HepG2 (cell line): ENCODE results near the gene CFAP43. TPM values are rescaled to one million over a fixed set of nuclear protein-coding genes. Genes with fewer than 3 reads are reported as not detected.

ENCODE experiments used
- AFF4 ChIP-seq: sonication (generic); formaldehyde crosslinking; IDR thresholded peaks from 2 replicates; pipeline ENCODE4 v1.4.0; 2020; ENCODE audit warnings: missing genetic modification reagents
- ATF7 ChIP-seq, 2 experiments: fragments of 450-650 bp in 1 of 2; sonication (generic) in 1 of 2; formaldehyde crosslinking in 1 of 2; IDR thresholded peaks; 2 replicates each; pipeline versions ENCODE4 v1.4.0 to v1.6.1; 2016 to 2020; ENCODE audit warnings: antibody characterized with exemption in 1 of 2, mild to moderate bottlenecking in 1 of 2, missing genetic modification reagents in 1 of 2
- FOXC1 ChIP-seq: sonication (generic); formaldehyde crosslinking; IDR thresholded peaks from 2 replicates; pipeline ENCODE4 v1.8.0; 2022; ENCODE audit warnings: mild to moderate bottlenecking, missing genetic modification reagents, borderline replicate concordance
- MEIS2 ChIP-seq: sonication (generic); formaldehyde crosslinking; IDR thresholded peaks from 2 replicates; pipeline ENCODE4 v1.9.0; 2021; ENCODE audit warnings: mild to moderate bottlenecking, missing genetic modification reagents
- NBN ChIP-seq: fragments of 450-650 bp; conservative IDR thresholded peaks from 2 replicates; pipeline ENCODE4 v1.6.1; 2017
- SCMH1 ChIP-seq: sonication (generic); formaldehyde crosslinking; IDR thresholded peaks from 2 replicates; pipeline ENCODE4 v1.9.0; 2021; ENCODE audit warnings: missing genetic modification reagents, mild to moderate bottlenecking, borderline replicate concordance
- SP4 ChIP-seq: sonication (generic); formaldehyde crosslinking; IDR thresholded peaks from 2 replicates; pipeline ENCODE4 v1.8.1; 2023; ENCODE audit warnings: mild to moderate bottlenecking, missing genetic modification reagents
- U2AF1 ChIP-seq: fragments of 200-400 bp; formaldehyde crosslinking; optimal IDR thresholded peaks from 2 replicates; pipeline ENCODE3; 2017; ENCODE audit warnings: mild to moderate bottlenecking, low read depth, low read length
- ZBTB1 ChIP-seq: sonication (generic); formaldehyde crosslinking; IDR thresholded peaks from 2 replicates; pipeline ENCODE4 v1.4.0; 2020; ENCODE audit warnings: missing genetic modification reagents, borderline replicate concordance
- ZBTB14 ChIP-seq: sonication (generic); formaldehyde crosslinking; IDR thresholded peaks from 2 replicates; pipeline ENCODE4 v1.4.0; 2020; ENCODE audit warnings: missing genetic modification reagents
- ZBTB49 ChIP-seq: sonication (generic); formaldehyde crosslinking; IDR thresholded peaks from 2 replicates; pipeline ENCODE4 v1.4.0; 2020; ENCODE audit warnings: missing genetic modification reagents, borderline replicate concordance
- ZNF367 ChIP-seq: sonication (generic); formaldehyde crosslinking; IDR thresholded peaks from 2 replicates; pipeline ENCODE4 v1.4.0; 2020; ENCODE audit warnings: missing genetic modification reagents, borderline replicate concordance
- ZNF598 ChIP-seq: sonication (generic); formaldehyde crosslinking; IDR thresholded peaks from 2 replicates; pipeline ENCODE4 v1.5.1; 2020; ENCODE audit warnings: mild to moderate bottlenecking, missing genetic modification reagents, borderline replicate concordance
- ZNF615 ChIP-seq: sonication (generic); formaldehyde crosslinking; IDR thresholded peaks from 2 replicates; pipeline ENCODE4 v1.5.0; 2020; ENCODE audit warnings: mild to moderate bottlenecking, missing genetic modification reagents, borderline replicate concordance
- ZNF687 ChIP-seq: sonication (generic); formaldehyde crosslinking; IDR thresholded peaks from 2 replicates; pipeline ENCODE4 v1.5.1; 2020; ENCODE audit warnings: mild to moderate bottlenecking, missing genetic modification reagents, moderate library complexity
- ZNF75D ChIP-seq: sonication (generic); formaldehyde crosslinking; IDR thresholded peaks from 2 replicates; pipeline ENCODE4 v1.8.1; 2023; ENCODE audit warnings: missing genetic modification reagents, mild to moderate bottlenecking, borderline replicate concordance
- ZNF816 ChIP-seq: sonication (generic); formaldehyde crosslinking; IDR thresholded peaks from 2 replicates; pipeline ENCODE4 v1.8.0; 2022; ENCODE audit warnings: missing genetic modification reagents, mild to moderate bottlenecking, borderline replicate concordance
- ZSCAN25 ChIP-seq: sonication (generic); formaldehyde crosslinking; IDR thresholded peaks from 2 replicates; pipeline ENCODE4 v1.8.0; 2022; ENCODE audit warnings: mild to moderate bottlenecking, missing genetic modification reagents
- polyA plus RNA-seq, 8 experiments: library from polyadenylated mRNA; depleted of rRNA in 3 of 8; stranded (reverse) in 7 of 8; unstranded in 1 of 8; fragments of >200 nt; fragmentation: Illumina TruSeq in 4 of 8; extraction: Trizol in 4 of 8; gene quantifications; 2 replicates each; pipeline versions ENCODE4 v1.2.1 to v1.2.3, GENCODE V29; 2011 to 2016; ENCODE audit warnings: low read depth in 4 of 8, missing spikeins in 1 of 8, mixed read lengths in 1 of 8; ENCODE audit not compliant: insufficient read depth in 1 of 8
- total RNA-seq, 5 experiments: library from RNA; depleted of rRNA; stranded (reverse); fragments of >200 nt; fragmentation: Illumina TruSeq; extraction: Trizol; gene quantifications; 2 replicates each; pipeline ENCODE4 v1.2.3, GENCODE V29; 2016; ENCODE audit warnings: low read depth in 1 of 5

The CFAP43 gene
- total and polyA plus RNA-seq, 2 of the 13 experiments (the other 11 are each of a cell fraction or from before 2014, with no cell fraction given): 0.24 to 0.38 TPM

GRCh38 chr10:104253106-104253505 is 20.9 kb upstream of the CFAP43 start (continued):
- TF ChIP-seq AFF4 (no peak), ZNF687 (CRISPR knock-in tag) (no peak), U2AF1 (no peak), ZNF367 (no peak), ZBTB49 (CRISPR knock-in tag) (no peak), MEIS2 (CRISPR knock-in tag) (peak; percentile 63; the same call in 1 of the 2 replicates), ZBTB14 (no peak), FOXC1 (CRISPR knock-in tag) (no peak; the same call in 1 of the 2 replicates), ATF7 (IDR thresholded peaks at IDR 0.05) (no peak), ATF7 (CRISPR knock-in tag; IDR thresholded peaks at IDR 0.05) (no peak; the same call in 1 of the 2 replicates), NBN (no peak), ZBTB1 (CRISPR knock-in tag) (no peak), ZNF598 (CRISPR knock-in tag) (no peak), ZNF615 (no peak; the same call in 1 of the 2 replicates), ZNF816 (no peak), ZSCAN25 (0 out of 2 replicates have a peak, but pooled peaks have one; percentile 53), SCMH1 (CRISPR knock-in tag) (no peak), SP4 (CRISPR knock-in tag) (no peak), ZNF75D (no peak)
